ENCODE measurements around the gene CFDP1.

The CFDP1 gene

GRCh38 chr16:75432828-75433731, at the start of gene CFDP1:
TSS of gene CFDP1 (minus strand) at chr16:75433503. CDS start at chr16:75433352, 151 bp downstream.
- Histone ChIP-seq H3K36me3 (ENCODE audit: control insufficient read depth, insufficient read depth, low read length, severe bottlenecking) (no peaks in the 10 kb centered on the region), H3K4me3 (ENCODE audit: low read length) (peak within 1 kb of the TSS; percentile 98), H3K27me3 (replicated peaks; ENCODE audit: control insufficient read depth, insufficient read depth, low read length) (no peaks in the 10 kb centered on the region), H3K4me1 (ENCODE audit: control insufficient read depth, insufficient read depth, low read length) (peaks cover 14% of the 10 kb centered on the region), H3K9me3 (ENCODE audit: control insufficient read depth, low read length) (no peaks in the 10 kb centered on the region), H3K9ac (ENCODE audit: low read length) (peak within 1 kb of the TSS; percentile 88)
- DNase-seq (ENCODE audit: low read depth) = peak; percentile 99

- Histone ChIP-seq H3K9me3 (ENCODE audit: control insufficient read depth, low read length) (no peaks in the 10 kb centered on the region), H3K4me1 (ENCODE audit: control insufficient read depth, insufficient read depth, low read length) (no peaks in the 10 kb centered on the region), H3K36me3 (ENCODE audit: control insufficient read depth, insufficient read depth, low read length, severe bottlenecking) (no peaks in the 10 kb centered on the region), H3K4me3 (ENCODE audit: low read length) (no peak overlapping the region), H3K9ac (ENCODE audit: low read length) (no peak overlapping the region), H3K27me3 (replicated peaks; ENCODE audit: control insufficient read depth, insufficient read depth, low read length) (peaks cover 19% of the 10 kb centered on the region)
- no peak for DNase-seq (ENCODE audit: low read depth)
These were observed 49.3 kb upstream of the CFDP1 start for GRCh38 chr16:75482434-75483205.

- Histone ChIP-seq H3K9me3 (ENCODE audit: control insufficient read depth, low read length) (no peaks in the 10 kb centered on the region), H3K27me3 (replicated peaks; ENCODE audit: control insufficient read depth, insufficient read depth, low read length) (peaks cover 27% of the 10 kb centered on the region), H3K36me3 (ENCODE audit: control insufficient read depth, insufficient read depth, low read length, severe bottlenecking) (no peaks in the 10 kb centered on the region), H3K9ac (ENCODE audit: low read length) (no peak overlapping the region), H3K4me3 (ENCODE audit: low read length) (no peak overlapping the region), H3K4me1 (ENCODE audit: control insufficient read depth, insufficient read depth, low read length) (no peaks in the 10 kb centered on the region)
- DNase-seq (ENCODE audit: low read depth) = no peak
These were observed 48.2 kb upstream of the CFDP1 start for GRCh38 chr16:75481475-75481874.

GRCh38 chr16:75479421-75479990, 46.2 kb upstream of the CFDP1 start:
- Histone ChIP-seq H3K9me3 (ENCODE audit: control insufficient read depth, low read length) (no peaks in the 10 kb centered on the region), H3K4me3 (ENCODE audit: low read length) (no peak overlapping the region), H3K9ac (ENCODE audit: low read length) (no peak overlapping the region), H3K36me3 (ENCODE audit: control insufficient read depth, insufficient read depth, low read length, severe bottlenecking) (no peaks in the 10 kb centered on the region), H3K27me3 (replicated peaks; ENCODE audit: control insufficient read depth, insufficient read depth, low read length) (peaks cover 27% of the 10 kb centered on the region), H3K4me1 (ENCODE audit: control insufficient read depth, insufficient read depth, low read length) (no peaks in the 10 kb centered on the region)
- no peak for DNase-seq (ENCODE audit: low read depth)

- no peaks in the 10 kb centered on the region for H3K4me1 ChIP-seq (ENCODE audit: control insufficient read depth, insufficient read depth, low read length)
- no peak overlapping the region for H3K9ac ChIP-seq (ENCODE audit: low read length)
- no peaks in the 10 kb centered on the region for H3K9me3 ChIP-seq (ENCODE audit: control insufficient read depth, low read length)
- DNase-seq (ENCODE audit: low read depth) = no peak
- peaks cover 27% of the 10 kb centered on the region for H3K27me3 ChIP-seq (replicated peaks; ENCODE audit: control insufficient read depth, insufficient read depth, low read length)
- H3K4me3 ChIP-seq (ENCODE audit: low read length) = no peak overlapping the region
- no peaks in the 10 kb centered on the region for H3K36me3 ChIP-seq (ENCODE audit: control insufficient read depth, insufficient read depth, low read length, severe bottlenecking)
These were observed 45.4 kb upstream of the CFDP1 start for GRCh38 chr16:75478480-75479345.

- no peak for DNase-seq (ENCODE audit: low read depth)
- H3K9me3 ChIP-seq (ENCODE audit: control insufficient read depth, low read length) = no peaks in the 10 kb centered on the region
- H3K4me3 ChIP-seq (ENCODE audit: low read length) = no peak overlapping the region
- no peak overlapping the region for H3K9ac ChIP-seq (ENCODE audit: low read length)
- peaks cover 25% of the 10 kb centered on the region for H3K27me3 ChIP-seq (replicated peaks; ENCODE audit: control insufficient read depth, insufficient read depth, low read length)
- no peaks in the 10 kb centered on the region for H3K4me1 ChIP-seq (ENCODE audit: control insufficient read depth, insufficient read depth, low read length)
- H3K36me3 ChIP-seq (ENCODE audit: control insufficient read depth, insufficient read depth, low read length, severe bottlenecking) = no peaks in the 10 kb centered on the region
These were observed 44.6 kb upstream of the CFDP1 start for GRCh38 chr16:75477680-75478473.

- H3K36me3 ChIP-seq (ENCODE audit: control insufficient read depth, insufficient read depth, low read length, severe bottlenecking) = no peaks in the 10 kb centered on the region
- H3K27me3 ChIP-seq (replicated peaks; ENCODE audit: control insufficient read depth, insufficient read depth, low read length) = peaks cover 18% of the 10 kb centered on the region
- no peak for DNase-seq (ENCODE audit: low read depth)
- H3K9me3 ChIP-seq (ENCODE audit: control insufficient read depth, low read length) = no peaks in the 10 kb centered on the region
- no peak overlapping the region for H3K9ac ChIP-seq (ENCODE audit: low read length)
- H3K4me1 ChIP-seq (ENCODE audit: control insufficient read depth, insufficient read depth, low read length) = no peaks in the 10 kb centered on the region
- no peak overlapping the region for H3K4me3 ChIP-seq (ENCODE audit: low read length)
These were observed 43.5 kb upstream of the CFDP1 start for GRCh38 chr16:75476817-75477216.

- DNase-seq (ENCODE audit: low read depth) = no peak
- Histone ChIP-seq H3K9me3 (ENCODE audit: control insufficient read depth, low read length) (no peaks in the 10 kb centered on the region), H3K27me3 (replicated peaks; ENCODE audit: control insufficient read depth, insufficient read depth, low read length) (peaks cover 14% of the 10 kb centered on the region), H3K36me3 (ENCODE audit: control insufficient read depth, insufficient read depth, low read length, severe bottlenecking) (no peaks in the 10 kb centered on the region), H3K4me1 (ENCODE audit: control insufficient read depth, insufficient read depth, low read length) (no peaks in the 10 kb centered on the region), H3K4me3 (ENCODE audit: low read length) (no peak overlapping the region), H3K9ac (ENCODE audit: low read length) (no peak overlapping the region)
These were observed 42.1 kb upstream of the CFDP1 start for GRCh38 chr16:75475420-75475847.

- H3K36me3 ChIP-seq (ENCODE audit: control insufficient read depth, insufficient read depth, low read length, severe bottlenecking) = no peaks in the 10 kb centered on the region
- H3K9ac ChIP-seq (ENCODE audit: low read length) = no peak overlapping the region
- H3K27me3 ChIP-seq (replicated peaks; ENCODE audit: control insufficient read depth, insufficient read depth, low read length) = peaks cover 9% of the 10 kb centered on the region
- H3K4me3 ChIP-seq (ENCODE audit: low read length) = no peak overlapping the region
- no peaks in the 10 kb centered on the region for H3K9me3 ChIP-seq (ENCODE audit: control insufficient read depth, low read length)
- DNase-seq (ENCODE audit: low read depth) = no peak
- no peaks in the 10 kb centered on the region for H3K4me1 ChIP-seq (ENCODE audit: control insufficient read depth, insufficient read depth, low read length)
These were observed 39.9 kb upstream of the CFDP1 start for GRCh38 chr16:75472908-75473877.

Measured in adipocyte (in vitro differentiated cells).